Smooth muscle cell (in vitro differentiated cells): ENCODE measurements around the gene EFHC2. TPM values are rescaled to one million over a fixed set of nuclear protein-coding genes. Genes with fewer than 3 reads are reported as not detected.
"Not testable (repeated sequence)": the region's sequence is repeated elsewhere in the genome, so short reads cannot be mapped to it uniquely, and the experiment has no call there.

Experiments
- DNase-seq: peaks from one replicate; lab custom pipeline; 2025; ENCODE audit not compliant: unreplicated experiment; lab: John Stamatoyannopoulos, UW
- H2AFZ ChIP-seq: fragments of 200-600 bp; sonication (generic); 2 replicates; pipeline ENCODE4 v1.6.0; 2016; ENCODE audit warnings: antibody characterized with exemption, low read depth, mild to moderate bottlenecking
- H3F3A ChIP-seq: fragments of 200-600 bp; sonication (generic); 2 replicates; pipeline ENCODE4 v1.6.0; 2017; ENCODE audit warnings: antibody characterized with exemption, low read depth
- H3K27ac ChIP-seq: fragments of 200-600 bp; sonication (generic); 2 replicates; pipeline ENCODE4 v1.5.1; 2016; ENCODE audit warnings: low read depth, mild to moderate bottlenecking
- H3K27me3 ChIP-seq: fragments of 200-600 bp; sonication (generic); 2 replicates; pipeline ENCODE4 v1.6.1; 2016; ENCODE audit warnings: low read depth, mild to moderate bottlenecking
- H3K36me3 ChIP-seq: fragments of 200-600 bp; sonication (generic); 2 replicates; pipeline ENCODE4 v1.5.1; 2016; ENCODE audit warnings: low read depth
- H3K4me1 ChIP-seq: fragments of 200-600 bp; sonication (generic); 2 replicates; pipeline ENCODE4 v1.5.1; 2016; ENCODE audit warnings: low read depth
- H3K4me2 ChIP-seq: fragments of 200-600 bp; sonication (generic); 2 replicates; pipeline ENCODE4 v1.6.0; 2016; ENCODE audit warnings: mild to moderate bottlenecking
- H3K4me3 ChIP-seq: fragments of 200-600 bp; sonication (generic); 2 replicates; pipeline ENCODE4 v1.5.1; 2016; ENCODE audit warnings: mild to moderate bottlenecking
- H3K79me2 ChIP-seq: fragments of 200-600 bp; sonication (generic); 2 replicates; pipeline ENCODE4 v1.6.0; 2016; ENCODE audit warnings: low read depth, mild to moderate bottlenecking
- H3K9ac ChIP-seq: fragments of 200-600 bp; sonication (generic); 2 replicates; pipeline ENCODE4 v1.6.0; 2016; ENCODE audit warnings: low read depth
- H3K9me3 ChIP-seq: fragments of 200-600 bp; sonication (generic); replicated peaks from 2 replicates; pipeline ENCODE4 v1.5.1; 2016; ENCODE audit warnings: low read depth
- H4K20me1 ChIP-seq: fragments of 200-600 bp; sonication (generic); 2 replicates; pipeline ENCODE4 v1.6.0; 2016; ENCODE audit warnings: low read depth
- WGBS: methylation state at CpG from one replicate; pipeline ENCODE4 v1.1.7; 2016; ENCODE audit warnings: low lambda C conversion rate; 5-methylcytosine and 5-hydroxymethylcytosine counted together
- polyA plus RNA-seq: library from polyadenylated mRNA; unstranded; fragments of >200 nt; fragmentation: Nextera tagmentation; extraction: Ambion mirVana; gene quantifications from 2 replicates; pipeline ENCODE4 v1.2.1, GENCODE V29; 2016
- total RNA-seq: library from RNA; depleted of rRNA; stranded (reverse); fragments of >200 nt; gene quantifications from 2 replicates; pipeline ENCODE4 v1.2.3, GENCODE V29; 2014
- TF ChIP-seq, protein P1 (sequence below): fragments of 200-600 bp; sonication (generic); IDR thresholded peaks from 2 replicates; pipeline ENCODE4 v1.5.1; 2017; ENCODE audit warnings: borderline replicate concordance, mild to moderate bottlenecking, antibody characterized with exemption; ENCODE audit not compliant: insufficient read depth, poor library complexity, severe bottlenecking

Gene EFHC2
- total and polyA plus RNA-seq, 2 experiments from 2014 or later: 2.3 to 3.5 TPM

DNA sequence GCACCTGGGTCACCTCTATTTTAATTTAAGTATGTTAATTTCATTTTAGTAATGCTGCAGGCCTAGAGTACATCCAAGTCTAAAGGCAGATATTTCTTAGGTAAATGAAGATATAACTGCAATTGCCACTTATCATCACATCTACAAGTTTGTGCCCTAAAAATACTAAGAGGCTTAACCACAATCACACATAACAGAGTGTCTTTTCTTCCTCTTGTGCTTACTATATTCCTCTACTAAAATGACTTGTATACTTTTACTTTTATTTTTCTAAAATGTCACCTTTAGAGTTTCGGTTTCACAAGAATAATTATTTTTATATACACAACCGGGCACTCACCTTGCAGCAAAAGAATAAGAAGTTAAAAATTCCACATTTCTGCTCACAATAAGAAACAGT is 77.9 kb downstream of the EFHC2 start:
- Histone ChIP-seq H3F3A (no peaks in the 10 kb centered on the region), H3K27ac (no peak overlapping the region), H3K79me2 (no peaks in the 10 kb centered on the region), H2AFZ (no peak overlapping the region), H3K27me3 (no peaks in the 10 kb centered on the region), H3K4me2 (no peak overlapping the region), H3K36me3 (no peaks in the 10 kb centered on the region), H3K4me1 (no peaks in the 10 kb centered on the region), H3K9me3 (no peaks in the 10 kb centered on the region), H3K4me3 (no peak overlapping the region), H3K9ac (no peak overlapping the region), H4K20me1 (no peaks in the 10 kb centered on the region)
- TF ChIP-seq, protein P1, sequence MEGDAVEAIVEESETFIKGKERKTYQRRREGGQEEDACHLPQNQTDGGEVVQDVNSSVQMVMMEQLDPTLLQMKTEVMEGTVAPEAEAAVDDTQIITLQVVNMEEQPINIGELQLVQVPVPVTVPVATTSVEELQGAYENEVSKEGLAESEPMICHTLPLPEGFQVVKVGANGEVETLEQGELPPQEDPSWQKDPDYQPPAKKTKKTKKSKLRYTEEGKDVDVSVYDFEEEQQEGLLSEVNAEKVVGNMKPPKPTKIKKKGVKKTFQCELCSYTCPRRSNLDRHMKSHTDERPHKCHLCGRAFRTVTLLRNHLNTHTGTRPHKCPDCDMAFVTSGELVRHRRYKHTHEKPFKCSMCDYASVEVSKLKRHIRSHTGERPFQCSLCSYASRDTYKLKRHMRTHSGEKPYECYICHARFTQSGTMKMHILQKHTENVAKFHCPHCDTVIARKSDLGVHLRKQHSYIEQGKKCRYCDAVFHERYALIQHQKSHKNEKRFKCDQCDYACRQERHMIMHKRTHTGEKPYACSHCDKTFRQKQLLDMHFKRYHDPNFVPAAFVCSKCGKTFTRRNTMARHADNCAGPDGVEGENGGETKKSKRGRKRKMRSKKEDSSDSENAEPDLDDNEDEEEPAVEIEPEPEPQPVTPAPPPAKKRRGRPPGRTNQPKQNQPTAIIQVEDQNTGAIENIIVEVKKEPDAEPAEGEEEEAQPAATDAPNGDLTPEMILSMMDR: no peak
- no peak for DNase-seq
- WGBS: 83% methylated on average over 2 of the region's 2 CpGs

DNA sequence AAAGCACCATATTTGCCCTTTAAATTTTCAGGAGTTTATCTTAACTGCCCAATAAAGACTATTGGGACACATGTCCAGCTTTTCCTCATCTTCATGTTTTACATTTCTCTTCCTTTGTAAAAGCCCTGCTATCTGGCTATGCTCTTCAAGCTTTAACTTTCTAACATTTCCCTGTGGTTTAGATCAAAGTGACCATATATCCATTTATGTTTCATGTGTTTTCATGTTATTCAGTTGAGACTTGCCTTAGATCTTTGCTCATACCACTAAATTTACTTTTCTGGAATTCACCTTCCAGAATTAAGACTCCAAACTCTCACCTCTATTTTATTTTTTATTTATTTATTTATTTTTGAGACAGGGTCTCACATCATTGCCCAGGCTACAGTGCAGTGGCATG is 78.5 kb downstream of the EFHC2 start:
- TF ChIP-seq, protein P1: no peak
- no peak overlapping the region for H3K9ac ChIP-seq
- no peak overlapping the region for H3K27ac ChIP-seq
- H3K4me3 ChIP-seq: no peak overlapping the region
- H3K36me3 ChIP-seq: no peaks in the 10 kb centered on the region
- no peak overlapping the region for H3K4me2 ChIP-seq
- no peaks in the 10 kb centered on the region for H3K9me3 ChIP-seq
- no peaks in the 10 kb centered on the region for H3F3A ChIP-seq
- no peaks in the 10 kb centered on the region for H4K20me1 ChIP-seq
- H3K79me2 ChIP-seq: no peaks in the 10 kb centered on the region
- DNase-seq: no peak
- H3K4me1 ChIP-seq: no peaks in the 10 kb centered on the region
- H2AFZ ChIP-seq: no peak overlapping the region
- H3K27me3 ChIP-seq: no peaks in the 10 kb centered on the region

DNA sequence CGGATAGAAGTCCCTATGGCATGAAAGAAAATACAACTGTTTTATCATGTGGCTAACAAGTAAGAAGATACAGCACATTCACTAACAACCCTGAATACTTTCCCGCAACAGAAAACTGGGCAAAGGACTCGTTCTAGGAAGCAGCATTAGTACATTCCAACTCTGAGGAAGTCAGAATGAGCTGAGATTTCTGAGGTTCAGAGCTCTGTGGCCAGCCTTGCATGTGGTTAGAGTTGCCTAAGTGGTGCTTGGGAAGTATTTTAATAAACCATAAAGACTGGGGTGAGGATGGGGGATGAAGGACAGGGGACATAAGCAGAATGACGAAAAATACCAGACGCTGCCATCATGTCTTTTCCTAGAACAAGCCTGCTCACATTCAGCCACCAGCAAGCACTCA is 82.2 kb downstream of the EFHC2 start:
- Histone ChIP-seq H3K79me2 (no peaks in the 10 kb centered on the region), H3K27ac (no peak overlapping the region), H3F3A (no peaks in the 10 kb centered on the region), H3K27me3 (no peaks in the 10 kb centered on the region), H3K9ac (no peak overlapping the region), H3K4me1 (no peaks in the 10 kb centered on the region), H2AFZ (no peak overlapping the region), H4K20me1 (no peaks in the 10 kb centered on the region), H3K4me3 (no peak overlapping the region), H3K4me2 (no peak overlapping the region), H3K9me3 (no peaks in the 10 kb centered on the region), H3K36me3 (no peaks in the 10 kb centered on the region)
- 58% methylated on average over 5 of the region's 5 CpGs for WGBS
- DNase-seq: no peak
- TF ChIP-seq, protein P1: no peak

DNA sequence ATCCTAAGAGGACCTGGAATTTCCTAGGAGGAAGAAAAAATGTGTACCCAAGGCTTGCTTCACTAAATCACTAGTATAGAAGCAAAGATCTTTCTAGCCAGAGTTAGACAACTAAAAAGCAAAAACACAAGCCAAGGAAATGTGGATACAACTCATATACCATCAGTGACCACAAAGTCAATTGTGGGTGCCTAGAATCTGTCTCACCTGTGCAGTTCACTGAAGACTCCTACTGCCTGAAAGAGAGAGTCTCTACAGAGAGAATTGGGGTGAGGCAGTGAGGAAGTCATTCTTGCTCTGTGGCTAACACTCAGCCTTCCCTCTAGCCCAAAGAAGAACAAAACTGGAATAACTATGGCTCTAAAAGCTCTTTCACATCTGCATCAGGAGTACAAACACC is 82.9 kb downstream of the EFHC2 start:
- H2AFZ ChIP-seq: no peak overlapping the region

DNA sequence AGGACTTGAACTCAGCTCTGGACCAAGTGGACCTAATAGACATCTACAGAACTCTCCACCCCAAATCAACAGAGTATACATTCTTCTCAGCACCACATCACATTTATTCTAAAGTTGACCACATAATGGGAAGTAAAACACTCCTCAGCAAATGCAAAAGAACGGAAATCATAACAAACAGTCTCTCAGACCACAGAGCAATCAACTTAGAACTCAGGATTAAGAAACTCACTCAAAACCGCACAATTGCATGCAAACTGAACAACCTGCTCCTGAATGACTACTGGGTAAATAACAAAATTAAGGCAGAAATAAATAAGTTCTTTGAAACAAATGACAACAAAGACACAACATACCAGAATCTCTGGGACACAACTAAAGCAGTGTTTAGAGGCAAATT is 87.7 kb downstream of the EFHC2 start:
- not testable (repeated sequence) for DNase-seq, H3F3A ChIP-seq, H3K4me3 ChIP-seq, H3K27me3 ChIP-seq, H3K9me3 ChIP-seq, H3K4me2 ChIP-seq, H3K36me3 ChIP-seq, H2AFZ ChIP-seq, H3K79me2 ChIP-seq, H3K27ac ChIP-seq, H4K20me1 ChIP-seq, H3K9ac ChIP-seq, H3K4me1 ChIP-seq
- WGBS: 73% methylated on average over 2 of the region's 2 CpGs

More for the DNA sequence above, 82.9 kb downstream of the EFHC2 start:
- Histone ChIP-seq H3F3A (no peaks in the 10 kb centered on the region), H3K9ac (no peak overlapping the region), H3K36me3 (no peaks in the 10 kb centered on the region), H3K79me2 (no peaks in the 10 kb centered on the region), H3K9me3 (no peaks in the 10 kb centered on the region), H3K4me2 (no peak overlapping the region), H4K20me1 (no peaks in the 10 kb centered on the region), H3K27ac (no peak overlapping the region), H3K27me3 (no peaks in the 10 kb centered on the region), H3K4me1 (no peaks in the 10 kb centered on the region), H3K4me3 (no peak overlapping the region)
- no peak for DNase-seq
- TF ChIP-seq, protein P1: no peak
